ENCODE measurements around the gene RDM1.

Gene RDM1

DNA sequence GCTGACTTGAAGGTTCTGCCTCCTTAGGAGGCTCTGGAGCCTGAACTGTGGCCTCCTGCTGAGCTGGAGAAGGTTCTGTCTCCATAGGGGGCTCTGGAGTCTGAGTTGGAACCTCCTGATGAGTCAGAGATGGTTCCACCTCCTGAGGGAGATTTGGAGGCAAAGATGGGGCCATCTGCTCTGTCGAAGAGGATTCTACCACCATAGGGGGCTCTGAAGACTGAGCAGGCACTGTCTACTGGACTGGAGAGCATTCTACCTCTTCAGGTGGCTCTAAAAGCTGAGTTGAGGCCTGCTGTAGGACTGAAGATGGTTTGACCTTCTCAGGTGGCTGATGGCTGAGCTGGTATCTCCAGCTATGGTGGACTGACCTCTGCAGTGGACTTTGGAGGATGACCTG is 16.2 kb downstream of the RDM1 start:
- DNase-seq (ENCODE audit: low spot score): no peak
- TF ChIP-seq, protein P1, sequence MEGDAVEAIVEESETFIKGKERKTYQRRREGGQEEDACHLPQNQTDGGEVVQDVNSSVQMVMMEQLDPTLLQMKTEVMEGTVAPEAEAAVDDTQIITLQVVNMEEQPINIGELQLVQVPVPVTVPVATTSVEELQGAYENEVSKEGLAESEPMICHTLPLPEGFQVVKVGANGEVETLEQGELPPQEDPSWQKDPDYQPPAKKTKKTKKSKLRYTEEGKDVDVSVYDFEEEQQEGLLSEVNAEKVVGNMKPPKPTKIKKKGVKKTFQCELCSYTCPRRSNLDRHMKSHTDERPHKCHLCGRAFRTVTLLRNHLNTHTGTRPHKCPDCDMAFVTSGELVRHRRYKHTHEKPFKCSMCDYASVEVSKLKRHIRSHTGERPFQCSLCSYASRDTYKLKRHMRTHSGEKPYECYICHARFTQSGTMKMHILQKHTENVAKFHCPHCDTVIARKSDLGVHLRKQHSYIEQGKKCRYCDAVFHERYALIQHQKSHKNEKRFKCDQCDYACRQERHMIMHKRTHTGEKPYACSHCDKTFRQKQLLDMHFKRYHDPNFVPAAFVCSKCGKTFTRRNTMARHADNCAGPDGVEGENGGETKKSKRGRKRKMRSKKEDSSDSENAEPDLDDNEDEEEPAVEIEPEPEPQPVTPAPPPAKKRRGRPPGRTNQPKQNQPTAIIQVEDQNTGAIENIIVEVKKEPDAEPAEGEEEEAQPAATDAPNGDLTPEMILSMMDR (IDR thresholded peaks at IDR 0.05; ENCODE audit: extremely low read depth, missing control alignments): no peak

DNA sequence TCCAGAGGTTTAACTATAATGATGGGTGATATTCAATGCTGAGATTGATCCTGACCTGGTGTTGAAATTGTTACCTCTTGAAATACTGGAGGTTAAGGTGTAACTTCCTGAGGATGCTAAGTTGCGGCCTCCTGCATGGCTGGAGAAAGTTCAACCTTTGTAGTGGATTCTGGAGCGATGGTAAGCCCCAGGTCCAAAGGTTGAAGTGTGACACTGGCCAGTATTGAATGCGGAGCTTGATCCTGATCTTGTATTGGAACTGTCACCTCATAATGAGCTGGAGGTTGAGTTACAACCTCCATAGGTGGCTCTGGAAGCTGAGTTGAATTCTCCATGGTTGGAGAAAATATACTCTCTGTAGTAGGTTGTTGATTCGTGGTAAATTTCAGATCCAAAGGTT is 17.0 kb downstream of the RDM1 start:
- no peak for DNase-seq (ENCODE audit: low spot score)
- TF ChIP-seq, protein P1 (IDR thresholded peaks at IDR 0.05; ENCODE audit: extremely low read depth, missing control alignments): no peak

DNA sequence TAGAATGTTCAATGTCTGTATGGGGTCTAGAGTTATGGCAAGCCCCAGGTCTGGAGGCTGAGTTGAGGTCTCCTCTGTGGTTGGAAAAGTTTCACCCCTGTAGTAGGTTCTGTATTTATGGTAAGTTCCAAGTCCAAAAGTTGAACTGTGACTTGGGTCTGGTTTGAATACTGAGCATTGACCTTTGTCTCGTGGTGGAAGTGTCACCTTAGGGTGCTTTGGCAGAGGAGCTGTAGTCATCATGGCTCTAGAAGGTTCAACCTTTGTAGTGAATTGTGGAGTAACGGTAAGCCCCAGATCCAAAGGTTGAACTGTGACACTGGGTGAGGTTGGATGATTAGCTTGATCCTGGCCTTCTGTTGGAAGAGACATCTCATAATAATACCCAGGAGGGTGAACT is 17.6 kb downstream of the RDM1 start:
- no peak for DNase-seq (ENCODE audit: low spot score)
- TF ChIP-seq, protein P1 (IDR thresholded peaks at IDR 0.05; ENCODE audit: extremely low read depth, missing control alignments): no peak

GRCh38 chr17:35912339-35912912 is 18.1 kb downstream of the RDM1 start:
- no peak for DNase-seq (ENCODE audit: low spot score)
- TF ChIP-seq, protein P1 (IDR thresholded peaks at IDR 0.05; ENCODE audit: extremely low read depth, missing control alignments): no peak

- no peak for DNase-seq (ENCODE audit: low spot score)
- TF ChIP-seq, protein P1 (IDR thresholded peaks at IDR 0.05; ENCODE audit: extremely low read depth, missing control alignments): no peak
These were observed 21.2 kb downstream of the RDM1 start for GRCh38 chr17:35909408-35909807.

DNA sequence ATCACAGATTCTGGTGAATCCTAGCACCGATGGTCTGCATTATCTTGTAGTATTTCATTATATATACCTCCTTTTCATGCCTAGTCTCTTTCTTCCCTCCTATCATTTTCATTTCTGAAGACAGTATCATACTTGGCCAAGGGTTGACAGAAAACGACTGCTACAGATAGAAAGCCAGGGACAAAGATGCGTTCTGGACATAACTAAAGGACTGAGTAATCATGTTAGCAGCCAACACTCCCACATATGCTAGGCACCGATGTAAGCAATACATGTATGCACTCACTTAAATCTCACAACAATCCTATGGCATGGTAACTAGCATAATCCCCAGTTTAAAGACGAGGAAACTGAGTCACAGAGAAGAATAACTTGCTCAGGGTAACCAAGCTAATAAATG is 22.9 kb downstream of the RDM1 start:
- DNase-seq (ENCODE audit: low spot score): no peak
- TF ChIP-seq, protein P1 (IDR thresholded peaks at IDR 0.05; ENCODE audit: extremely low read depth, missing control alignments): no peak

DNA sequence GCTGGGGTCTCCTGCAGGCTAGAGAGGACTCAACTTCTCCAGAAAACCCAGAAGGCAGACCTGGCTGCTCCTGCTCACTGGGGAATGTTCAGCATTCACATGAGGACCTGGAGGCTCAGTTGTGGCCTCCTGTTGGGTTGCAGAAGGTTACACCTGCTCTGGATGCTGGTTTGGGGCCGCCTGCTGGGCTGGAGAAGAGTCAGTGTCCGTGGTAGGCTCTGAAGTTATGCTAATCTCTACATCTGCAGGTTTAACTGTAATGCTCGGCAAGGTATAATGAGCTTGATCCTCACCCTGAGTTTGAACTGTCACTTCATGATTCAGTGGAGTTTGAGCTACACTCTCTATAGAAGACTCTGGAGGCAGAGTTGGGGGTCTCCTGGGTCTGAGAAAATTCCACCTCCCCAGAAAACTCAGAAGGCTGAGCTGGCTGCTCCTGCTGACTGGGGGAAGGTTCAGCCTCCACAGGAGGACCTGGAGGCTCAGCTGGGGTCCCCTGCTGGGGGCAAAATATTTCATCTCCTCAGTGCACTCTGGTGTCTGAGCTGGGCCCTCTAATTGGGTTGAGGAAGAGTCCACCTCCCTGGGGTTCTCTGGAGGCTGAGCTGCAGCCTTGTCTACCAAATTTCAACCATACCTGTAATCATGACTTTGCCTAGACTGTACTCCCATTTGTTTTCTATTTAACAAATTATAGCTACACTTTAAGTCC is 23.5 kb downstream of the RDM1 start:
- TF ChIP-seq, protein P1 (IDR thresholded peaks at IDR 0.05; ENCODE audit: extremely low read depth, missing control alignments): no peak
- DNase-seq (ENCODE audit: low spot score): no peak
